Measurements from ENCODE around the gene MACROD2.

Gene MACROD2

DNA sequence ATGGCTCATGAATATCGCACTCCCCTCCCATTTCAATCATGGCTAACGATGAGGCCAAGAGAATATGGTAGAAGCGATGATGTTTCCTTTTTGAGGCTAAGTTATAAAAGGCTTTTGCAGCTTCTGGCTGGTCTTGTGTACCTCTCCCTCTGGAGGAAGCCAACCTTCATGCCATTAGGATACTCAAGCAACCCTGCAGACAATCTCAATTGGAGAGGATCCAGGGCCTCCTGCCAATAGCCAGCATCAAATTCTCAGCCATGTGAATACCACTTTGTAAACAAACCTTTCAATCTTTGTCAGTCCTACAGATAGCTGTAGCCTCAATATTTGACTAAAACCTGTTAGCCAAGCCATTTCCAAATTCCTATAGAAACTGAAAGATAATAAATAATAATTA is 1839.5 kb downstream of the MACROD2 start:
- TF ChIP-seq, protein P1, sequence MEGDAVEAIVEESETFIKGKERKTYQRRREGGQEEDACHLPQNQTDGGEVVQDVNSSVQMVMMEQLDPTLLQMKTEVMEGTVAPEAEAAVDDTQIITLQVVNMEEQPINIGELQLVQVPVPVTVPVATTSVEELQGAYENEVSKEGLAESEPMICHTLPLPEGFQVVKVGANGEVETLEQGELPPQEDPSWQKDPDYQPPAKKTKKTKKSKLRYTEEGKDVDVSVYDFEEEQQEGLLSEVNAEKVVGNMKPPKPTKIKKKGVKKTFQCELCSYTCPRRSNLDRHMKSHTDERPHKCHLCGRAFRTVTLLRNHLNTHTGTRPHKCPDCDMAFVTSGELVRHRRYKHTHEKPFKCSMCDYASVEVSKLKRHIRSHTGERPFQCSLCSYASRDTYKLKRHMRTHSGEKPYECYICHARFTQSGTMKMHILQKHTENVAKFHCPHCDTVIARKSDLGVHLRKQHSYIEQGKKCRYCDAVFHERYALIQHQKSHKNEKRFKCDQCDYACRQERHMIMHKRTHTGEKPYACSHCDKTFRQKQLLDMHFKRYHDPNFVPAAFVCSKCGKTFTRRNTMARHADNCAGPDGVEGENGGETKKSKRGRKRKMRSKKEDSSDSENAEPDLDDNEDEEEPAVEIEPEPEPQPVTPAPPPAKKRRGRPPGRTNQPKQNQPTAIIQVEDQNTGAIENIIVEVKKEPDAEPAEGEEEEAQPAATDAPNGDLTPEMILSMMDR (IDR thresholded peaks at IDR 0.05; ENCODE audit: insufficient read depth, missing control alignments): no peak
- no peak for DNase-seq (ENCODE audit: insufficient read length, low spot score)
- no peak for FAIRE-seq

GRCh38 chr20:15835811-15836210 is 1840.5 kb downstream of the MACROD2 start:
- FAIRE-seq (no peak), DNase-seq (ENCODE audit: insufficient read length, low spot score) (no peak)
- TF ChIP-seq, protein P1 (IDR thresholded peaks at IDR 0.05; ENCODE audit: insufficient read depth, missing control alignments): no peak

GRCh38 chr20:15836634-15837033 is 1841.3 kb downstream of the MACROD2 start:
- FAIRE-seq (no peak), DNase-seq (ENCODE audit: insufficient read length, low spot score) (no peak)
- TF ChIP-seq, protein P1 (IDR thresholded peaks at IDR 0.05; ENCODE audit: insufficient read depth, missing control alignments): no peak

DNA sequence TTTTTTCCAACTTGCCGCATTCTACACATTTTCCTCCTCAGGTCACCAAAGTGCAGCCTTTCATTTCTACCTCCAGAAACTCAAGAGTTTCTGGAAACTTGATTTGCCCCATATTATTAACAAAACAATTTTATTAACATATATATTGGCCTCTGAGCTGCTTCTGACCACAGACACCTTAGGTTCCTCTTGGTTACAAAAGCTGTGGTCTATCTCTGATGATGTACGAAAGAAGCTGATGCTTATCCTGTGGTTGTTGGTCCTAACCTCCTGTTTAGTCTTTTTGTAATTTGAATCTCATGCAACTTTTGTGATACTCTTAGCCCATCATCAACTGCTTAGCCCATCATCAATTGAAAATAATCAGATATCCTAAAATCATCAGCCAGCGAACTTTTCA is 1842.2 kb downstream of the MACROD2 start:
- DNase-seq (ENCODE audit: insufficient read length, low spot score): no peak
- TF ChIP-seq, protein P1 (IDR thresholded peaks at IDR 0.05; ENCODE audit: insufficient read depth, missing control alignments): no peak
- no peak for FAIRE-seq

DNA sequence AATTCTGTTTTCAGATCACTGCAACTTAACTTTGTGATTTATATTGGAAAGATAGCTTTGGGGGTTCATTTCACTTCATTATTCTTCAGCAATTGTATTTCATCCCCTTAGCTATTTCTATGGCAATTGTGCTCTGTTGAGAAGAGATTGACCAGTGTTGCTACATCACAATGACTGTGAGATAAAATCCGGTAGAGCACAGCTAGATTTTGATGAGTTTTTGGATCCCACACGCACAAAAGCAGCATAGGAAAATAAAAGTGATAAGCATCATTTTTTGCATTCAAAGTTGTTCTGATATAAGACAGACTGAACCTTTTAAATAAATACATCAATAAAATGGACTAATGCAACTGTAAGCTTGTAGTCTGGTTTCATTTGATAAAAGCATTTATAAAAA is 1843.2 kb downstream of the MACROD2 start:
- TF ChIP-seq, protein P1 (IDR thresholded peaks at IDR 0.05; ENCODE audit: insufficient read depth, missing control alignments): no peak
- FAIRE-seq (no peak), DNase-seq (ENCODE audit: insufficient read length, low spot score) (no peak)

DNA sequence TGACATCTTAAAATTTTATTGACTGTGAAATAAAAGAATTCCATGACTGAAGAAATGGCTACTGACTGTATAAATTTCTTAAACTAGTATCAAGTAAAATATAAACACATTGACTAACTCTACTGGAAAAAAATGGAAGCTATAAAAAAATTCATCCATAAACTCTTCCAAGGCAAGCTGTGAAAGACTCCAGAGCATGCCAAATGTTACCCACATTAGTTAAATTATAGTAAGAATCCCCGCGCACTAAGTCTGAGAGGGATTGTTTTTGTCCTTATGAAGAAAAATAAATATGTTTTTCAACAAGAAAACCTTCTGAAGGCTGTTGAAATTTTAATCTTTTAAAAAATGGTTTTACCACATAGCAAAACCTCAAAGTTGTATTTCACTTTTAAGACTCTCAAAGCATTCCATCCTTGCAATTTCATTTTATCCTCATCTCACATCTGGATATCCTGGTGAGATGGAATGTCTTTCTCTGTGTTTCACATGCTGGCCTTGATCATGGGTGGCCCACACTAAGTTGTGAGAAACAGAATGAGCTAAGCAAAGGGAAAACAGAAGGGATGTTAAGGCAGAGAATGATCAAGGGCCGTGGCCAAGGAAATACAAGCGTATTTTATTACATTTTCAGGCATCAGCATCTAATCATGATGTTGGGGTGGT is 1845.5 kb downstream of the MACROD2 start:
- no peak for FAIRE-seq
- TF ChIP-seq, protein P1 (IDR thresholded peaks at IDR 0.05; ENCODE audit: insufficient read depth, missing control alignments): no peak
- DNase-seq (ENCODE audit: insufficient read length, low spot score): no peak

DNA sequence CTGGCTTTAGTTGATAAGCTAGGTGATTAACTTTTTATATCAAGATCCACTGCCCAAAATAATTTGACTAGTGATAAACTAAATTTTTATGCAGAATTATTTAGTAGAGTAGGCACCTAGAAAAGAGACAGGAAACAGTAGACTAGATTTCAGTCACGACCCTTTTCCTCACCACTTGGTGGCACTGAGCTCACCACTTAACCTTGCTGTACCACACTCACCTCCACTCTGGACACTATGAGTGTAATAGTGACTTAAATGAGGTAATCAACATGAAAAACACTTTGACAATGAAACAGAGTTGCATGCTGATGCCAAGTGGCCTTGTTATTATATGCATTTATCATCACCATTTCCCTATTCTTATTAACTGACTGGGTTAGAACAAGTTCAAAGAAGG is 1847.6 kb downstream of the MACROD2 start:
- FAIRE-seq (no peak), DNase-seq (ENCODE audit: insufficient read length, low spot score) (no peak)
- TF ChIP-seq, protein P1 (IDR thresholded peaks at IDR 0.05; ENCODE audit: insufficient read depth, missing control alignments): peak; percentile 1

Measured in D721Med (cell line).